Omental fat pad (tissue), 4 donors: Measurements from ENCODE around the gene PRAMEF20. TPM values are rescaled to one million over a fixed set of nuclear protein-coding genes. Genes with fewer than 3 reads are reported as not detected.
"Not testable (repeated sequence)": the region's sequence is repeated elsewhere in the genome, so short reads cannot be mapped to it uniquely, and the experiment has no call there.

Source experiments
- ATAC-seq: fragments of 150-250 bp; one replicate; pipeline ENCODE4 v1.9.1; 2016; ENCODE audit warnings: mild to moderate bottlenecking, moderate library complexity; ENCODE audit not compliant: low FRiP score
- DNase-seq: peaks from one replicate; pipeline ENCODE4 v3.0.0-alpha.2; 2019; ENCODE audit warnings: low spot score
- CTCF ChIP-seq, 3 donors: fragments of 450-650 bp; IDR thresholded peaks; one replicate each; pipeline ENCODE4 v1.5.1; 2016 to 2017; ENCODE audit warnings: antibody characterized with exemption in 3 of 3, mild to moderate bottlenecking in 3 of 3, moderate library complexity in 2 of 3
- total RNA-seq, 4 donors: library from RNA; depleted of rRNA; stranded (reverse); fragments of >200 nt; gene quantifications; one replicate each; pipeline ENCODE4 v1.1.0, GENCODE V29; 2016

The PRAMEF20 gene
- total RNA-seq, result not detected

- ATAC-seq, DNase-seq: not testable (repeated sequence)
These were observed at the start of gene PRAMEF20 for GRCh38 chr1:13410150-13410549. Gene PRAMEF20 (plus strand): TSS chr1:13410450. CDS start chr1:13416355, 5,905 bp downstream.

- not testable (repeated sequence) for ATAC-seq, DNase-seq
These were observed 47.9 kb upstream of the PRAMEF20 start for GRCh38 chr1:13362364-13362763.

GRCh38 chr1:13364928-13365327, 45.3 kb upstream of the PRAMEF20 start:
- ATAC-seq, result not testable (repeated sequence)

GRCh38 chr1:13366536-13366935, 43.7 kb upstream of the PRAMEF20 start:
- DNase-seq, ATAC-seq: not testable (repeated sequence)

More at GRCh38 chr1:13364928-13365327, 45.3 kb upstream of the PRAMEF20 start:
- DNase-seq, result not testable (repeated sequence)

GRCh38 chr1:13368544-13368943, 41.7 kb upstream of the PRAMEF20 start:
- not testable (repeated sequence) for DNase-seq, ATAC-seq

- ATAC-seq, DNase-seq: not testable (repeated sequence)
These were observed 31.3 kb upstream of the PRAMEF20 start for GRCh38 chr1:13378983-13379382.

GRCh38 chr1:13380380-13380779, 29.9 kb upstream of the PRAMEF20 start:
- not testable (repeated sequence) for ATAC-seq, DNase-seq

GRCh38 chr1:13389332-13389731, 20.9 kb upstream of the PRAMEF20 start, which contains the start of gene PRAMEF17:
Gene PRAMEF17 (plus strand): TSS chr1:13389632. CDS start chr1:13389658, 26 bp downstream.
- ATAC-seq, DNase-seq: not testable (repeated sequence)

- DNase-seq, ATAC-seq: not testable (repeated sequence)
These were observed 17.2 kb upstream of the PRAMEF20 start for GRCh38 chr1:13393004-13393403.

- DNase-seq, ATAC-seq: not testable (repeated sequence)
These were observed 15.5 kb upstream of the PRAMEF20 start for GRCh38 chr1:13394761-13395160.

- not testable (repeated sequence) for ATAC-seq
These were observed 14.9 kb upstream of the PRAMEF20 start for GRCh38 chr1:13395311-13395710.

GRCh38 chr1:13407811-13408210, 2.4 kb upstream of the PRAMEF20 start:
- ATAC-seq, result no peak
- DNase-seq, result no peak
- TF ChIP-seq CTCF (IDR thresholded peaks at IDR 0.05), result no peak

More at GRCh38 chr1:13395311-13395710, 14.9 kb upstream of the PRAMEF20 start:
- not testable (repeated sequence) for DNase-seq

- ATAC-seq (no peak), DNase-seq (no peak)
- TF ChIP-seq CTCF (IDR thresholded peaks at IDR 0.05), result no peak
These were observed 20.2 kb downstream of the PRAMEF20 start for GRCh38 chr1:13430495-13430894.
